ENCODE results near the gene SLC35F1. TPM values are rescaled to one million over a fixed set of nuclear protein-coding genes. Genes with fewer than 3 reads are reported as not detected.
"Not testable (repeated sequence)": the region's sequence is repeated elsewhere in the genome, so short reads cannot be mapped to it uniquely, and the experiment has no call there.

SLC35F1 gene
- total and polyA plus RNA-seq, 3 donors from 2014 or later, result 1.4 to 1.8 (median 1.6) TPM

GRCh38 chr6:117958536-117958935, 51.5 kb downstream of the SLC35F1 start:
- H3K4me3 ChIP-seq, result no peak overlapping the region
- H3K36me3 ChIP-seq (ENCODE audit: low read depth, missing control alignments), result no peaks in the 10 kb centered on the region
- WGBS, 2 donors, result 76 to 83% methylated on average over 3 of the region's 3 CpGs
- H3K27ac ChIP-seq, result no peak overlapping the region
- no peak for DNase-seq
- intact Hi-C loops (cut with DNase I; ENCODE audit: low total_unique reads), result no loop called here
- no peaks in the 10 kb centered on the region for H3K4me1 ChIP-seq
- TF ChIP-seq POLR2A (IDR thresholded peaks at IDR 0.05), result no peak
- TF ChIP-seq, protein P1, sequence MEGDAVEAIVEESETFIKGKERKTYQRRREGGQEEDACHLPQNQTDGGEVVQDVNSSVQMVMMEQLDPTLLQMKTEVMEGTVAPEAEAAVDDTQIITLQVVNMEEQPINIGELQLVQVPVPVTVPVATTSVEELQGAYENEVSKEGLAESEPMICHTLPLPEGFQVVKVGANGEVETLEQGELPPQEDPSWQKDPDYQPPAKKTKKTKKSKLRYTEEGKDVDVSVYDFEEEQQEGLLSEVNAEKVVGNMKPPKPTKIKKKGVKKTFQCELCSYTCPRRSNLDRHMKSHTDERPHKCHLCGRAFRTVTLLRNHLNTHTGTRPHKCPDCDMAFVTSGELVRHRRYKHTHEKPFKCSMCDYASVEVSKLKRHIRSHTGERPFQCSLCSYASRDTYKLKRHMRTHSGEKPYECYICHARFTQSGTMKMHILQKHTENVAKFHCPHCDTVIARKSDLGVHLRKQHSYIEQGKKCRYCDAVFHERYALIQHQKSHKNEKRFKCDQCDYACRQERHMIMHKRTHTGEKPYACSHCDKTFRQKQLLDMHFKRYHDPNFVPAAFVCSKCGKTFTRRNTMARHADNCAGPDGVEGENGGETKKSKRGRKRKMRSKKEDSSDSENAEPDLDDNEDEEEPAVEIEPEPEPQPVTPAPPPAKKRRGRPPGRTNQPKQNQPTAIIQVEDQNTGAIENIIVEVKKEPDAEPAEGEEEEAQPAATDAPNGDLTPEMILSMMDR (IDR thresholded peaks at IDR 0.05), result no peak
- no peaks in the 10 kb centered on the region for H3K27me3 ChIP-seq
- H3K9me3 ChIP-seq, result no peaks in the 10 kb centered on the region

- Histone ChIP-seq H3K4me1 (no peaks in the 10 kb centered on the region), H3K36me3 (ENCODE audit: low read depth, missing control alignments) (no peaks in the 10 kb centered on the region), H3K27ac (no peak overlapping the region), H3K9me3 (no peaks in the 10 kb centered on the region), H3K4me3 (no peak overlapping the region), H3K27me3 (no peaks in the 10 kb centered on the region)
- no peak for DNase-seq
- 66 to 73% methylated on average over 1 of the region's 1 CpG for WGBS, 2 donors
- TF ChIP-seq POLR2A (IDR thresholded peaks at IDR 0.05), result no peak
- TF ChIP-seq, protein P1 (IDR thresholded peaks at IDR 0.05), result no peak
- intact Hi-C loops (cut with DNase I; ENCODE audit: low total_unique reads), result no loop called here
Measured at GRCh38 chr6:117960877-117961276, 53.8 kb downstream of the SLC35F1 start.

DNA sequence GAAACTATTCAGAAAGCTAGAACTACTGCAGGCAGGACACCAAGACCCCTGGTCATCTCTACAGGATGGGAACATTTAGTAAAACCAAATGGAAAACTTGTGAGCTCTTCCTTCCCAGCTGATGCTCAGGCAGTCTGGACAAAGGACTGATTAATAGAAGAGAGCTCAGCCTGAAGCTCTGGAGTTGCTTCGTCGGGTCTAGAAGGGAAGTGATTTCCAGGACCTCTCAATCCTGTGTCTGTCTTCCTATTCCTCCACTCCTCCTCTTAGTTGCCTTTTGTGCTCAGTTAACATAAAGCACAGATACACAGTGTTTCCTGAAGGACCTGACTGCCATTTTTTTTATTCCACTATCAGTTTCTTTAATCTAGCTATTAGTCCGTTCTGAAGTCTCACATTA, 54.2 kb downstream of the SLC35F1 start:
- 80 to 81% methylated on average over 3 of the region's 3 CpGs for WGBS, 2 donors
- Histone ChIP-seq H3K27ac (no peak overlapping the region), H3K4me1 (no peaks in the 10 kb centered on the region), H3K9me3 (no peaks in the 10 kb centered on the region), H3K27me3 (no peaks in the 10 kb centered on the region), H3K36me3 (ENCODE audit: low read depth, missing control alignments) (no peaks in the 10 kb centered on the region), H3K4me3 (no peak overlapping the region)
- no peak for DNase-seq
- TF ChIP-seq, protein P1 (IDR thresholded peaks at IDR 0.05), result no peak
- TF ChIP-seq POLR2A (IDR thresholded peaks at IDR 0.05), result no peak
- intact Hi-C loops (cut with DNase I; ENCODE audit: low total_unique reads), result no loop called here

- H3K27ac ChIP-seq; DNase-seq; H3K9me3 ChIP-seq; H3K4me1 ChIP-seq; H3K4me3 ChIP-seq; intact Hi-C loops (cut with DNase I; ENCODE audit: low total_unique reads); H3K27me3 ChIP-seq; H3K36me3 ChIP-seq (ENCODE audit: low read depth, missing control alignments): not testable (repeated sequence)
- WGBS, 2 donors, result 60 to 72% methylated on average over 7 of the region's 7 CpGs
Measured at GRCh38 chr6:117965763-117966162, 58.7 kb downstream of the SLC35F1 start.

DNA sequence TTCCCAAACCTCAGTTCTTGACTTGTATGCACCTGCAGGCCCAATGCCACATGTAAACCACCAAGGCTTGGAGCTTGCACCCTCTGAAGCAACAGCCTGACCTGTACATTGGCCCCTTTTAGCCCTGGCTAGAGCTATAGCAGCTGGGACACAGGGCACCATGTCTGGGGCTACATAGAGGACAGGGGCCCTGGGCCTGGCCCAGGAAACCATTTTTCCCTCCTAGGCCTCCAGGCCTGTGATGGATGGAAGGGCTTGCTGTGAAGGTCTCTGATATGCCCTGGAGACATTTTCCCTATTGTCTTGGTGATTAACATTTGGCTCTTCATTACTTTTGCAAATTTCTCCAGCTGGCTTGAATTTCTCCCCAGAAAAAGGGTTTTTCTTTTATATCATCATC, 64.6 kb downstream of the SLC35F1 start:
- Histone ChIP-seq H3K27me3 (no peaks in the 10 kb centered on the region), H3K4me1 (no peaks in the 10 kb centered on the region), H3K9me3 (no peaks in the 10 kb centered on the region), H3K4me3 (no peak overlapping the region), H3K27ac (no peak overlapping the region), H3K36me3 (ENCODE audit: low read depth, missing control alignments) (no peaks in the 10 kb centered on the region)
- no peak for DNase-seq
- intact Hi-C loops (cut with DNase I; ENCODE audit: low total_unique reads), result no loop called here
- TF ChIP-seq POLR2A (IDR thresholded peaks at IDR 0.05), result no peak
- TF ChIP-seq, protein P1 (IDR thresholded peaks at IDR 0.05), result no peak

All from testis (tissue), 3 donors.